GM18907 (cell line): ENCODE data around the gene PRSS16.

Experiments
- ATAC-seq: cut with Tn5 transposase; IDR thresholded peaks from one replicate; pipeline ENCODE4 v1.9.1; 2021; ENCODE audit warnings: mild to moderate bottlenecking, moderate library complexity; ENCODE audit not compliant: unreplicated experiment

Gene PRSS16

DNA sequence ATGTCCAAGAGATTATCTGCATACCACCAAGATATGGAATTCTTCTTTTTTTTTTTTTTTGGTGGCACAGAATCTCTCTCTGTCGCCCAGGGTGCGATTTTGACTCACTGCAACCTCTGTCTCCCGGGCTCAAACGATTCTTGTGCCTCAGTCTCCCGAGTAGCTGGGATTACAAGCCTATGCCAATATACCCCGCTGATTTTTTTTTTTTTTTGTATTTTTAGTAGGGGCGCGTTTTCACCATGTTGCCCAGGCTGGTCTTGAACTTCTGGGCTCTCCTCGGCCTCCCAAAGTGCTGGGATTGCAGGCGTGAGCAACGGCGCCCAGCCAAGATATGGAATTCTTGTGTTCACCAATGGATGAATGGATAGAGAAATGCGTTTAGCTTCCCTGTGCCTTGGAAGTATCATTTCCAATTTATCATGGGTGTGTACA is 33.6 kb downstream of the PRSS16 start:
- ATAC-seq, result no peak

GRCh38 chr6:27281569-27281968 is 34.1 kb downstream of the PRSS16 start:
- ATAC-seq, result no peak

- no peak for ATAC-seq
Observed at GRCh38 chr6:27283279-27283678, 35.8 kb downstream of the PRSS16 start.

DNA sequence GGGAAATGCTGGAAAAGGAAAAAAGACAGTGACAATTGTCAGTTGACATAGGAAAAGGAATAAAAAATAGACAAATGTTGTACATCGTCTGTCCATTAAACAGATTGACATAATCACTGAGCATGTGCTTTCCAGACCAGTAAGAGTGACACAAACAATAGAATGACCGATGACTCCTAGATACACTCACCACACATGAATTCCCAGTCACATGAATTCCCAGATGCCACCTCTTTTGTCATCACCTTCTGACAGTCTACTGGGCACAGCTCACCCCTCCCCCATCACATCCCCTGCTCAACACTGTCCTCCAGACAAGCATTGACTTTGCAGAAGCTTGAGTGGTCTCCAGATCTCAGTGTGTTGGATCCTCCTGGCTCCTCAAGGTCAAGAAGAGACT is 38.6 kb downstream of the PRSS16 start:
- ATAC-seq, result no peak

GRCh38 chr6:27287751-27288135 is 40.2 kb downstream of the PRSS16 start:
- no peak for ATAC-seq

DNA sequence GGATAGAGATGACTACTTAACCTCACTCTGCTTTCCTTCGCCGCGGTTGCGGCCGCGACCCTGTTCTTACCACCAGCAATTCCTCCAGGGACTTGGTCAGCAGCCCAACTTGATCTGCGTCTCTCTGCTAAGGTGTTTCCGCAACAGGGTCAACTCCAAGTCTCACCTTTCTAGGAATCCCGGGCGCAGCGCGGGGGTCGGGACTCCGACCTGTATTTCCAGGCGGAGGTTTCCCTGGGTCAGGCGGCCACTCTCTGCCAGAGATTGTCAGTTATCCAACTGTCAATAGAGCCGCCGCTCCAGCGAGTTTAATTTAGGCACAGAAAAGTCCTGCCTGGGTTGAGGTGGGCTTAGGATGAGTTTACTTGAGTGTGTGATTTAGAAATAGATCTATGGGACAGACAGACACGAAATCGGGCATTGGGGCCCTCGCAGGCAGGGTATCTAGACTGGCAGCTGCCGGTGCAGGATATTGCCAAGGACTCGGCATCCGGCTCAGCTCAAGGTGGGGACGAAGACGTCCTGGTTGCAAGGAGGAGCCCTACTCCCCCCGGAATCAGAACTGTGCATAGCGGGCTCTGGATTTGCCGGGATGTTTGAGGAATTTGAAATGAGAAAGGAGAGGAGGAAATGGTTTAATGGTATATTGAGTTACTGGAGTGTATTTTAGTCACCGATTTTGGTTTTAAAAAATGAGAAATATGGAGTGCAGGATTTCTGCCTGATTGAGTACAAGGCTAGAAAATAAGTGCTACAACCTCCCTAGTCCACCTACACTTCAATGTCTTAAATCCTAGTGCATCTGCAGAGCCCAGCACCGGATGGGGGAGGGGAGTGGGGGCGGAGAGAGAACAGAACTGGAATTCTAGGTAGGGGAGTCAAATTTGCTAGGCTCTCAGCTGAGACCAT is 40.9 kb downstream of the PRSS16 start:
- no peak for ATAC-seq

GRCh38 chr6:27290065-27290849 is 42.8 kb downstream of the PRSS16 start:
- ATAC-seq, result no peak

GRCh38 chr6:27290850-27291208 is 43.3 kb downstream of the PRSS16 start:
- no peak for ATAC-seq

DNA sequence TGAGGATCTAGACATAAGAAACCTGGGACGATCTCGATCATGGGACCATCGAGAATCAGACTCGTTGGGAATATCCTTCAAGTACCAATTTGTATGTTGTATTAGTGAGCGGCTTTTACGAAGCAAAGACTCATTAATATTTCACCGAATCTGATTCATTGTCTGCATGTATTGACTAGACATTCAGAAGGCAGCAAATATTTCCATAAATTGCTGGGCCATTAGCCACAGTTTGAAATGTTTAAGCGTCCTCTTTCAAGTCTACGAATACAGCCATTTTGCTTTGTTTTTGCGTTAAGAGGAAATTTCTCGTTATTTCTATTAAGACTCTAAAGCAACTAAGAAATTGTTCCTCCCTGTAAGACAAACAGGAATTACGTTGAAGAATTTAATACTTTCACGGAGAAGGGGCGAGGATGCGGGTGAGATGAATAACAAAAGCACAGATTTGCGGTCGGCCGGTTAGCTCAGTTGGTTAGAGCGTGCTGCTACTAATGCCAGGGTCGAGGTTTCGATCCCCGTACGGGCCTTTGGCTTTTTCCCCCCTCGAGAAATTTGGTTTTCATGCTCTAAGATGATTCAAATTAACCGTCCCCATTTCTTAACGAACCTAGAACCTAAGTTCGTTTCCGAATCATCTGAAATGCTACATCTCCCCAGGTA is 46.1 kb downstream of the PRSS16 start:
- ATAC-seq, result no peak

- no peak for ATAC-seq
Observed at GRCh38 chr6:27294409-27294808, 46.9 kb downstream of the PRSS16 start.

- no peak for ATAC-seq
Observed at GRCh38 chr6:27295301-27296079, 48.0 kb downstream of the PRSS16 start.

DNA sequence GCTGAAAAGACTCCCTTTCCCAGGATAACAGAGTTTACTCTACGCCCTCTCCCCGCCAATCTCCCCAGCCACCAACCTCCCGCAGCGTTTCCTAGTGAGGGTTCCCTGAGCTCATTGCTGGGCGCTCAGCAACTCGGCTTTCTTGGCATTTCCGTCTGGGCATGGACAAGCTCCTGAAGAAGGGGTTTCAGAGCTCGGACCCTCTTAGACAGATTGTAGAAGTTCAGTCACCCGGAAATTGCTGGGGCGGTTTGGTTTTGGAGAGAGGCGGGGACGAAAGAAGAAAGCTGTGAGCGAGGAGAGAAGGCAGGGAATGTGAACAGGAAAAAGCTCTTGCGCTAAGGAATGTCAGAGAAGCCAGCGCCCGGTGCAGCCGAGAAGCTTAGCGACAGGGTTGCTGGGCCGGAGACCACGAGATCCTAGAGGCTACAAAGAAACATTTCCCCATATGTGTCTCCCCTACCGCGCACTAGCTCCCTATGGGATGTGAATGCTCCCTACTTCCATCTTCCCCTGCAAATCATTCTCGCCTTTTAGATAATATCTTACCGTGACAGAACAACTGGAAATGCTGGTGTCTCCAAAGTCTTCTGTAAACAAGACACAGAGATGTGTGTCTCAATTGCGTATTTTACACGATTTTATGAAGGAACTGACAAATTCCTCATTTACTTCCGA is 48.7 kb downstream of the PRSS16 start:
- no peak for ATAC-seq

GRCh38 chr6:27297484-27297856 is 50.0 kb downstream of the PRSS16 start:
- ATAC-seq, result no peak

GRCh38 chr6:27297857-27298730 is 50.6 kb downstream of the PRSS16 start:
- no peak for ATAC-seq

GRCh38 chr6:27303613-27304272 is 56.2 kb downstream of the PRSS16 start:
- ATAC-seq, result no peak
